GM19025 (cell line): ENCODE results near the gene MYPN.
A peak's percentile ranks its signal among the peaks of the same experiment; 100 is the strongest.
"Not testable (repeated sequence)": the region's sequence is repeated elsewhere in the genome, so short reads cannot be mapped to it uniquely, and the experiment has no call there.

Source experiments
- ATAC-seq: cut with Tn5 transposase; IDR thresholded peaks from one replicate; pipeline ENCODE4 v1.9.1; 2021; ENCODE audit warnings: mild to moderate bottlenecking, low read depth, moderate library complexity; ENCODE audit not compliant: unreplicated experiment

Gene MYPN

DNA sequence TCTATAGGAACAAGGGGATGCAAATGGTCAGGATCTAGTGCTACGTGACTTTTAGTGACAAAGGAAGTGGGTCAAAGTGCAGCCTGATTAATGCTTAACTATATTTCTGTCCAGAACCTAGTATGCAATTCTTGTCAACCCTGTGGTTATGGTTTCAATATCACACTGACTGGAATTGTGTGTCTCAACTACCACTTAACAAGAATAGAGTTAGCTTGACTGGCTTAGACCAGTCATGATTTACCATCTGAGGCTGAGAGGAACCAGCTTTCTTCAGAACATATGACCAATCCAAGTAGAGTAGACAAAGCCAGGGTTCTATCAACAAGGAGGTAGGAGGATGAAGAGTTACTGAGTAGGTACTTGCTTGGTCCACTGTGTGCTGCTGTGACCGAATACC, 54.4 kb downstream of the MYPN start:
- ATAC-seq, result peak; percentile 98

DNA sequence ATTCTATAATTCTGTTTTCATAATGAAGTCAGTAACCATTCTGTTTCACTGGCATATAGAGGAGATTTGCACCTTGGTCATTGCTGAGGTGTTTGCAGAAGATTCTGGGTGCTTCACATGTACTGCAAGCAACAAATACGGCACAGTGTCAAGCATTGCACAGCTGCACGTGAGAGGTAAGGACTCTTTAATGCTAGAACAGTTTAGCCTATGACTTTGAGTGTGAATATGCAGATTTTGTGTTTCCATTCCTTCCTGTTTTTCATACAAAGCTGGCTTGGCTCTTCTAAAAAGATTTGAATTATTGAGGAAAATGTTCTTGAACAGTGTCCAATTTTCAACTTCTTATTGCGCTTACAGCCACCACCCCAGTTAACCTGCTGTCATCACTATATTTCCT, 56.4 kb downstream of the MYPN start:
- ATAC-seq, result no peak

DNA sequence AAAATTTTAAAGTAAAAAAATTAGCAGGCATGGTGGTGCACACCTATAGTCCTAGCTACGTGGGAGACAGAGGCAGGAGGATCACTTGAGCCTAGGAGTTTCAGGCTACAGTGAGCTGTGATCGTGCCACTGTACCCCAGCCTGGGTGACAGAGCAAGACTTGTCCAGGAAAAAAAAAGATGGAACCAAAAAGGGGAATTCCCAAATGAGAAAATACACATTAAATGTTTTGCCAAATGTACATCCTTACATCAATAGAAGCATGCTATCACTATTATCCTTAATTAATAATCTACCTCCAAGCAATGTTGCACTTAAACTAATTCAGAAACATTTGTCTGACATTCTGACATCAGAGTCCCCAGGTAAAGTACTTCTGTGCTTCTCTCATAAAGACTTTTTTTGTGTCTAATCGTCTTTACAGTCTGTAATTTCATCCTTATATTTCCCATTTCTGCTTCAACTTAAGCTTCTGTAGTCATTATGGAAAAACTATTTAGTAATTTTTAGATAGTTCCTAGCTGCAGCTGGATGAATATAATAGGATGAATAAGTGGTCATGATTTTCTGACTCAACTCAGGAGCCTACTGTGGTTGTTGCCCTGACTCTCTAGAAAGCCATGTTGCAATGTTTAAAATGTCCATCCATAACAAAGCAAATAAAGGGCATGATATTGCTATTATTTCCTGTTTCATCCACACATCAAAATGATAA, 57.7 kb downstream of the MYPN start:
- ATAC-seq, result no peak

DNA sequence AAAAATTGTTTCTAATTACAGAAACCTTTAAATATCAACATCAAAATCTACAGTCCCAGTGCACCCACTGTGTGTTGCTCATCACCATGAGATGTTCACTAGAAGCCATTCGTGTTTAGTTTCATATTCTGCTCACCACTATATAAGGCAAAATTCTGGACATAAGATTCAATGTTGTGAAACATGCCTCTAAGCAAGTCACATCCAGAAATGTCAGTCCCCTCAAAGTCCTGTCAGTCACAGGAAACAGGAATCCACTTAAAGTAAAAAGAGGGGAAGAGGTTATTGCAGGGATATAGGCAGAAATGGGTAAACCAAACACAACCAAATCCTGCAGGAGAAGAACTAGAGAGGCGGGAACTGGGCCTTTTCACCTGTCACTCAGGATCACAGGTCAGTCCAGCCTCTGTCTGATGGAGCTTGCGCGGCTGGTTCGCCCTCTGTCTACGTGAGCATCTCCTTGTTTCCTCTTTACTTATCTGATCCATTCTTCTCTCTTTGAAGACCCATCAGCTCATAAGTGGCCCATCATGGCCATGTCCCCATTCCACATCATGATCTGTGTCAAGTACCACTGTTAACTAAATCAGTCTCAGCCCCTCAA, 58.4 kb downstream of the MYPN start:
- ATAC-seq, result no peak

DNA sequence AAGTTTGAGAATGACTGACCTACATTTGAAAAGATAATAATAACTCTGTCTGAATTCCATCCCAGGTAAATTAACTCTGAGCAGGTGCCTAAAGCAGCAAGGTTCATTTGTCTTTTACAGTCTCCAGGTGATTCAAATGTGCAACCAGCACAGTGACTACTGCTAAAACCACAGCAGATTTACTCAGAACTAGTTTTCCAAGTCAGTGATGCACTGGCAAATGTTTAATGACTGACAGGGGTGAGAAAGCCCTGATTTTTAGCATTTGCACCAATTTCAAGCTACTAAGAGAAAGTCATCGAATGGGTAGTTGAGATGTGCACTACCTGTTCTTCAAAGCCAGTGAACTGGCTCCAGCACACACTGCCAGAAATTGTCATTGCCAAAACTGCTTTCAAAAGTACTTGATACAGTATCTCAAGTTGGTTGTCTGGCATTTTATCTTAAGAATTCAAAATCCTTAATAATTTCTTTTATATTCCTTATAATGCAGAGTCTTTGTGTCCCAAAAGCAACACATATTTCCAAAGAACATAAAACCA, 62.3 kb downstream of the MYPN start:
- no peak for ATAC-seq

DNA sequence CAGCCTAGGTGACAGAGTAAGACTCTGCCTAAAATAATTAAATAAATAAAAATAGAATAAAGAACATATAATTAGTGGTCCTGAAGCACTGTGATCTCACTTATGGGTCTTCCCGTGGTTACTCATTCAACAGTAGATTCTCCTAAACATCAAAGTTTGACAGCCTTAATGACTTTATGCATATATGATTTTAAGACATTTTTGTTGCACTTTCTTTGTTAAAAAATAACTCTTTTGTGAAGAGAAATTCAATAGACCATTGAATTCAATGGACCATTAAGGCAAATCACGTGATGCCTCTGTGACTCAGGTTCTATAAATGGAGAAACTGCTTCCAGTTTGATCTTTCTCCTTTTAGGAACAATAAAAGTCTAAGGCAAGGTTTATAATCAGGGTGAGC, 63.0 kb downstream of the MYPN start:
- ATAC-seq, result no peak

DNA sequence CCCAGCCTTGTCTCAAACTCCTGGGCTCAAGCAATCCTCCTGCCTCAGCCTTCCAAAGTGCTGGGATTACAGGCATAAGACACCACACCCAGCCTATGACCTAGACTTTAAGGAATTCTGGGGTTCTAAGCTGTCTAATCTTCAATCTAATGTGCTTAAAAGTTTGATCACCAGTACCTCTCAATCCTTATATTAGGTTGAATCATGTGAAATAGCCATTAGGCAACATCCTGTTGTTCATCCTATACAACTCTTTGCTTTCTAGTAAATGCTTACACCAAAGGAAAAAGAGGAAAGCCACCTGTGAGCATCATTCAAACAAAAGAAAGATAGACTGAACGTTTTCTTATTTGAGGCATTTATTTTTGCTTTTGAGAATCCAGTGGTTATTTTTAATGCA, 66.7 kb downstream of the MYPN start:
- ATAC-seq, result no peak

DNA sequence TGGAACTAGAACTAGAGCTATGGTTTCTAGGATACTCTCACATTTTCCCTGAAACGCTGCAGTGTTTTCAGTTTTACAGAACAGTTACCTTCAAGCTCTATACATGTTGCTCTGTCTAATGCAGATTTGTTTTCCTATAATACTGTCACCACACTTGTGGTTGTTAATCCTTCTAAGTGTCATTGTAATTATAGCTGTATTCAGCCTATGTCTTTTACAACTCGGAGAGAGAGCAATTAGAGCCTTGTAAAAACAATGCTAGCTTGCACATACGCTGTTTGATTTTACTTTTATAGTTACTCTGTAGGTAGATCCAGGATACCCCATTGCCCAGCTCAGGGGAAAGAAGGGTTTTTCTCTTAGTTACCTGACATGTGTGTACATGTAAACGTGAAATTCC, 67.5 kb downstream of the MYPN start:
- ATAC-seq, result no peak

DNA sequence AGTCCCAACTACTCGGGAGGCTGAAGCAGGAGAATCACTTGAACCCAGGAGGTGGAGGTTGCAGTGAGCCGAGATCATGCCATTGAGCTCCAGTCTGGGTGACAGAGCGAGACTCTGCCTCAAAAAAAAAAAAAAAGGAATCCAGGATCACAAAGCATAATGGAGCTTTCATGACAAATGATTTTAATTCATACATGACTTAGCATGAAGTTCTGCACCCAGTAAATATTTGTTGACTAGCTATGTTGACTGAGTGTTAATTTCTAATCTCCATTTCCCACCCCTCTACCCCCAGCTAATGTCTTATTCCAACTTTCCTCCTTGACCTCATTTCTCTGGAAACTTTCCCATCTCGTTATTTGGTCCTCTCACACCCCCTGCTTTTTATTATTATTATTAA, 69.3 kb downstream of the MYPN start:
- no peak for ATAC-seq

DNA sequence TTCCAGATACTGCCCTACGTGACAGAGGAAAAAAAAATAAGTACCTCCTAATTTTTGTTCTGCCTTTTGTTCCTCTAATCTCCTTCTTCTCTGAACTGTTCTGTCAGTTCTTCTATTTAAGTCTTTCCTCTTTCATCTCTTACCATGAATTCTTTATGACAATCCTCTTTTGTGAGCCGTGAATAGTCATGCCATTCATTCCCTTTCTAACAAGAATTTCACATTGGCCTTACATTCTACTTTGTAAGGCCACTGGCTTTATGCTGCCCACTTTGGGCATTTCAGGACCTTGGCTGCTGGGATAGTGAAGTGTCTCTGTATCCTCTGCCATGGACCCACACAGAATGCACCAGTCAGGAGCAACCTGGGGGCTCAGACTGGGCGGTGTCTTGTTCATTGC, 69.7 kb downstream of the MYPN start:
- no peak for ATAC-seq

DNA sequence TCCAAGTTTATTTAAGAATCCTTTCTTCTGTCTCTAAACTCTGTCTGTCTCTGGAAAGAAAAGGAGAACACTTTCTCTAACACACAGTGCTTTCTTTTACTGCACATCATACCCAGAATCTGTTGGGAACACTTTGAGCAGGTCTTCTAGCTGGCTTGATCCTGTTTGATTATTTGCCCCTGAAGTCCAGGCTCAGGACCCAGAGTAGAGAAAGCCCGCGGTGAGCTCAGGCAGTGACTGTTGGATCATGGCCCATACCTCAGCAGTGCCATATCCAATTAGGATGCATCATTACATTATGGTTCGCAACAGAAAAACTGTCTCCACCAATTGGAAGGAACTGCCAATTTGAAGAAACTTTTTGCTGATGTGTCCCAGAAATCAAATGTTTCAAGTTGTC, 71.2 kb downstream of the MYPN start:
- ATAC-seq, result no peak

DNA sequence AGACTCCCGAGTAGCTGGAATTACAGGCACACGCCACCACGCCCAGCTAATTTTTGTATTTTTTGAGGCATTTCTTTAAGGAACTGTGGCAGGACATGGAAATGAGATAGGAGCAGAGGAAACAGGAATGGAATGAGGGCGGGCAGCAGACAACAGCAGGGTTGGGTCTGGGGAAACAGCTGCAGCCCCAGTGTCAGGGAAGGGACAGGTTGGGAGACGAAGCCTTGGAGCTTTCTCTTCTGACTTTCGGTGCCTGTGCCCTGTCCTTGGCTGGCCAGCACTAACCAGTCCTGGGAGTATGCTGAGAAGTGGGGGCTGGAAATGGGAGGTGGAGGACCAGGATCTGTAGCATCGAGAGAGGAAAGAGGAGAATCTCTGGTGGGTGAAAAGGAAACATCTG, 75.3 kb downstream of the MYPN start:
- ATAC-seq, result no peak

DNA sequence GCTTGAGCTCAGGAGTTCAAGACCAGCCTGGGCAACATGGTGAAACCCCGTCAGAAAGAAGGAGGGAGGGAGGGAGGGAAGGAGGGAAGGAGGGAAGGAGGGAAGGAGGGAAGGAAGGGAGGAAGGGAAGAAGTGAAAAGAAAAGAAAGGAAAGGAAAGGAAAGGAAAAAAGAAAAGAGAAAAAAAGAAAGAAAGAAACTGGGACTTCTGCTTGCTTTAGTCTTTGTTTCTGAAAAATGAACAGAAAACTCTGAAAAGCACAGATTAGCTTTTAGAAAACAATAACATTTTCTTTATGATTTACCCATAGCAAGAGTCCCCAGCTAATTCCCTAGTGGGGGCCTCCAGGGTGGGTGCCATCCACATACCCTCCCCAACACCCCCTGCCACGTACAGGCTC, 75.8 kb downstream of the MYPN start:
- ATAC-seq, result no peak

DNA sequence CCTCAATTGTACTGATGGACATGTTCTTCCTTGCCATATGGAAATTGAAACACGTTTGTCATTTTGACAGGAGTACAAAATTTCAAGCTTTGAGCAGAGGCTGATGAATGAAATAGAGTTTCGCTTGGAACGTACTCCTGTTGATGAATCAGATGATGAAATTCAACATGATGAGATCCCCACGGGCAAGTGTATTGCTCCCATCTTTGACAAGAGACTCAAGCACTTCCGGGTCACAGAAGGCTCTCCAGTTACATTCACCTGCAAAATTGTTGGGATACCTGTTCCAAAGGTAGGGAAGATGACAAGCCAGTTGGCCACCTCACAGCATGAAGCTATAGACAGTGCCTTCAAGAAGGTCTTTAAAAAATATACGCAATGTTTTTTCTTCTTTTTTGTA, 79.5 kb downstream of the MYPN start:
- ATAC-seq, result no peak

DNA sequence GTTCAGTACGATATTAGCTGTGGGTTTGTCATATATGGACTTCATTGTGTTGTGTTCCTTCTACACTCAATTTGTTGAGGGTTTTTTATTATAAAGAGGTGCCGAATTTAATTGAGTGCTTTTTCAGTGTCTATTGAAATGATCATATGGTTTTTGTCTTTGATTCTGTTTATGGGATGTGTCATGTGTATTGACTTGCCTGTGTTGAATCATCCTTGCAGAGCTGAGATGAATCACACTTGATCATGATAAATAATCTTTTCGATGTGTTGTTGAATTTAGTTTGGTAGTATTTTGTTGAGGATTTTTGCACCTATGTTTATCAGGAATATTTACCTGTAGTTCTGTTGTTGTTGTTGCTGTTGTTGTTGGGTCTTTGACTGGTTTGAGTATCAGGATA, 82.8 kb downstream of the MYPN start:
- ATAC-seq, result no peak

DNA sequence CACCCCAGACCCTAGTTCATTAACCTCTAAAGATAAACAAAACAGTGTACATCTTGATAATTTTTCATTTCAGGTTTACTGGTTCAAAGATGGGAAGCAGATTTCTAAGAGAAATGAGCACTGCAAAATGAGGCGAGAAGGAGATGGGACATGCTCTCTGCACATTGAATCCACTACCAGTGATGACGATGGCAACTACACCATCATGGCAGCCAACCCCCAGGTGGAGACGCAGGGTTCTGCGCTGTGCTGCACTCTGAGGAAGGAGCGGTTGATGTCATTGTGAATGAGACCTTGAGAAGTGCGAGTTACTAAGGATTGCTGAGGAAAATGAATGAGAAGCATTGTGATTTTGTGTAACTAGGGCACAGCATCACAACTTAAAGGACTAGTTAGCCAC, 85.0 kb downstream of the MYPN start:
- no peak for ATAC-seq

DNA sequence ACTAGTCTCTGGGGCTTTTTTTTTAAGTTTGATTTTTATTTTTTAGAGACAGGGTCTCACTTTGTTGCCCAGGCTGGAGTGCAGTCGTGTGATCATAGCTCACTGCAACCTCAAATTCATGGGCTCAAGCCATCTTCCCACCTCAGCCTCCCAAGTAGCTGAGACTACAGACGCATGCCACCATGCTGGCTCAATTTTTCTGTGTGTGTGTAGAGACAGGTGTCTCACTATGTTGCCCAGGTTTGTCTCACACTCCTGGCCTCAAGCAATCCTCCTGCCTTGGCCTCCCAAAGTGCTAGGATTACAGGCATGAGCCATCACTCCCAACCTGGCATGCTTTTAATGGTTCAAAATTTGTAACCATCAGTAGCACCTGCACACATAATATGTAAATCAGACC, 86.5 kb downstream of the MYPN start:
- not testable (repeated sequence) for ATAC-seq

DNA sequence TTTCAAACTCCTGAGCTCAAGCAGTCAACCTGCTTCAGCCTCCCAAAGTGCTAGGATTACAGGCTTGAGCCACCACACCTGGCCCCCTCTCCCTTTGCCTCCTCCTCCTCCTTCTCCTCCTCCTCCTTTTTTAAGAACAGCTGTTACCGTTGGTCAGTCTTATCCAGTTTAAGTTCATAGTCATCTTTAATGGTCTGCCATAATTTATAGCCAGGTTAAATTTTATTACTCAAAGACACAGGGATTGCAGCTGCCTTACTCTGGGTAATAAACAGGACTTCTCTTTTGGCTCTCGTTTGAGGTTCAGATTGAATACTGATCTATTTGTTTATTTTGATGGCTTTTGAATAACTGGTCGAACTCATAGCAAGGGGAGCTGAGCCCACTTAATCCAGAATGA, 87.4 kb downstream of the MYPN start:
- no peak for ATAC-seq

DNA sequence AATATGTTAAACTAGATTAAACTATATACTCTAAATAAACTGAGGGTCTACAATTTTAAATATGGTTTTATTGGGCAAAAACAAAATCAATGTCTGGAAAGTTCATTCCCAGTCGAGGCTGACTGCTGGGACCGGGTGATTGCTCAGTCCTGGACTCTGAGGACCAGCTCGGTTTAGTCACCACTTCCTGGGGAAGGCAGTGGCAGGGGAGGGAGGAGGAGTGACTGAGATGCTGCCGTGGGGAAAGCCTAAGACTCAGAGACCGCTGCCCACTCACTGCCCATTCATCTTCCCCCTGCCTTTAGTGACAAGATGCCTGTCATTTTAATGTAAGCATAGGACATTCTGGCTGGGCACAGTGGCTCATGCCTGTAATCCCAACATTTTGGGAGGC, 93.7 kb downstream of the MYPN start:
- no peak for ATAC-seq

DNA sequence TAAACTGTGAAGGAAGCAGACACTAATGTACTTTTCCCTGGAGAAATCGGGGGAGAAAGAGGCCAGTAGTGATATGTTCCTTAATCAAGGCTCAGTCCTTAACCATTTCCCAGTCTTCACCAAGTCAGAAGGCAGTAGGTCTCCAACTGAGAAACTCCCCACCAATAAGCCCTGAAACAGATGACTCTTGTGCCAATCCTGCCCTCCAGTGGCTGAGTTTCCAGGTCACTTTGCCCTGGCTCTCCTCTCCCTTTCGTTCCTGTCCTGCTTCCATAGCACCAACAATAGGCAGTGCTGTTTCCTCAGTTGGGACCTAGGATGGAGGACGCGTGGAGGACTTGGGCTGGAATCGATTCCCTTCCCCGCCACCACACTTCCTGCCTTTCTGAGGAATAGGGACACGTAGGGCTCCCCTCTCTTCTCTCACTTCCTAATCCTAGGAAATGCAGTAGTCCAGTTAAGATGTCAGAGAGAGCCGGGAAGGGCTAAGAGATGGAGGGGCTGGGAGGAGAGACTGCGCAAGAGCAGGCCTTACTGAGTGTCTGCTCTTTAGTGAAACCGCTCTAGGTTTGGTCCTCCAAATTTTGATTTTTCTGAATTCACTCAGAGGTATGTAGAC, 99.2 kb downstream of the MYPN start:
- ATAC-seq, result no peak

DNA sequence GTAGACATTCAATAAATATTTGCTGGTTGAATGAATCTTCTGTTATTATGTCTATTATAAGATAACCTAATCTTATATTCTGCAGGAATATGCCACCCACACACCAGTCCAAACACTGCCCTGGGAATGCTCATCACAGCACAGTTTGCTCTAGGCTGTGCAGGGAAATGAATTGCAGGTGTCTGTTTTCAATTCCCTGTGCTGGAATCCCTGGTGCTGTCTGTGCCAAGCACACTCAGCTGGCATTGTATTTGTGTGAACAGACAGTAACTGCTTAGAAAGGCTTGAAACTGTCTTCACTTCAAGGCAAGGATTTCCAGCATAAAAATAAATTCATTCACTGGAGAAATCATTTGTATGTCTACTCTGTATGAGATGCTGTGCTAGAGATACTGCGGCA, 102.4 kb downstream of the MYPN start:
- ATAC-seq, result no peak
